NCI-H1105 (cell line): ENCODE measurements around the gene SLC35E1.

Source experiments
- DNase-seq: peaks from one replicate; lab custom pipeline; 2025; lab: John Stamatoyannopoulos, UW

The SLC35E1 gene

DNA sequence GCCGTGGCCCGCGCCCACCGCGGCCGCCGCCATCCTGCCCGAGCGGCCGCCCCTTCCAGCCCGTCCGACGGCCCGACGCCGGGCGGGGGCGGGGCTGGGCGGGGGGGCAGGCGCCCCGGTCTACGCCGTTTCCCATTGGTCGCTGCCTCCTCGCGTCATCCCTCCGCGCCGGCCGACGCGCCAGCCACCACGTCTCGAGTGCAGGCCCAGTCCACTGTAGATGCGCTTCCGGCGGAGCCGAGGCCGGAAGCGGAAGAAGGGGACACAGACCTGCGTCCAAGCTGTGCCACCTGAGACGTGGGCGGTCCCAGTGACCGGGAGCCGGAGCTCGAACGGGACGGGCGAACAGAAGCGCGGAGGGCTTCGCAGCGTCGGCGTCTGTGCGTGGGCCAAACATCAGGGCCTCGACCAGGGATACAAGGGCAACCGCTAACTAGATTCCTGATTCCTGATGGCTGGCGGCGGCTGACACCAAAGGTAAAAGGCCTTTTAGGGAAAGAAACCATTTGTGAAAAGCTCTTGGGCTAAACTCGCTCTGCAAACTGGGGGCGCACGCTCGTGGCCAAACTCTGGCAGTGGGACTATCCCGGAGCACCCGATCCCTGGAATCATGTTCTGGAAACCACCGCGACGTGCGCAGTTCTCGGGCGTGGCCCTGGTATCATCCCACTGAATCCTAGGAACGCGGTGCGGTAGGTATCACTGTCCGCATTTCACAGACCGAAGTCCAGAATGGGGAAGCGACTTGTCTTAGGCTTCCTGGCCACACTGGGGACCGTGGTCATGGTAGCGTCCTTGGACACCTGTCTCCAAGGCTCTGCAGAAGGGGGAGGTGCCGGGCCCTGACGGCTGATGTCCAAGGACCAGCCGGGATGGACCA lies at the start of gene SLC35E1:
Gene SLC35E1, minus strand, starts transcription at position 84 of the 880 bp plus-strand sequence. Its CDS starts 51 bp downstream, at position 33.
- peak; percentile 97 for DNase-seq

DNA sequence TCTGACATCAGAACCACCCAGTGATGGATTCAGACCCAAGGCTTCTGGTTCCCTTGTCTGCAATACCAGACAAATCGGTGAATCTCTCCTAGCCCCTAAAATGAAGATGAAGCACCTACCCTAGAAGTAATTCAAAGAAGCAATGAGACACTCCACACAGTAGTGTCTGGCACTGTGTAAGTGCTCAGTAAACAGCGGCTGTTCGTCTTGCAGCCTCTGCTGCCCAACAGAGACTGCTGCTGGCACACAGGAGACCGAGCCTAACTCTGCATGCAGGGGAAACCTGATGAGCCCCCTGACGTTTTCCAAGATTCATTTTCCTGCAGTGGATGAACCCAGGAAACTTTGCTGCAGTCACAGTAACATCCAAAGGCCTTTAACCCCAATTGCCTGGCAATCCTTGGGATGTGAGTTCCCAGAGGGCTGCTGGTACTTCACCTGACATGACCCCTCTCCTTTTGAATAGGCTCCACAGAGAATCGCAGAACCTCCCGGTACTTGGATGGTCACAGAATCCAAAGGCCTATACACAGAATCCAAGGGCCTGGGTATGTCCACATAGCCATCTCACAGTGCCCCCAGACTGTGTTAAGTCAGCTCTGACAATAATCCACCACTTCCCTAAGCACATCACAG lies 49.1 kb upstream of the SLC35E1 start:
- DNase-seq: no peak

DNA sequence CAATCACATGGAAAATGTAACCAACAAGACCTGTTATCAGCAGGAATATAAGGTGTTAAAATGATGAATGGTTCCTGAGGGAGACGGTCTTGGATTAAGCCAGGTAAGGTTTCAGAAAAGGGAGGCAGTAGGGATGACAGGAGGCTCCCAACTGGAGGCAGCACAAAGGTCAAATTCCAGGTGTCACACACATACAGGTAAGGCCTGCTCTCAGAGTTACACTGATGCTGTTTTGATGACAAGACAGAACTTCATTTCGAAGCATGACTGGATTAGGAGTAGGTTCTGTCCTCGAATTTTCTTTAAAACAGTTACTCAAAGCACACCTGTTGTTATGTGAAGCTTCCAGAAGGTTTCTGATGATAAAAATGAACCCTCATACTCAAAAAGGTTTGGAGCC lies 48.4 kb upstream of the SLC35E1 start:
- no peak for DNase-seq

DNA sequence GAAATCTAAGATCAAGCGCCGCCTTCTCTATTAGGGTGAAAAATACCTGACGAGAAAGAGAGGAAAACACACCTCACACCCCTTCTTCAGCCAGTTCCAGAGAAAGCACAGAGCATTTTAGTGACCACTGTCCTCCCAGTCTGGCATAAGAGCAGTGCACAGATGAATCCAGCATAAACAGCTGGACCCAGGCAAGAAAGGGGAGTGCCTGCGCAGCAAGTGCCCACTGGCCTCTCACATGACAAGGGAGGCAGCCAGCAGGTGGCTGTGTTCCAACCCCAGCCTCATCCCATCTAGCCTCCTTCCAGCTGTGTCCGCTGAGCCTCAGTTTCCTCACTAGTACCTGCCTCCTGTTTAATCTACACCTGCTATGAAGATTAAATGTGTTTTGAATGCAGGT lies 47.8 kb upstream of the SLC35E1 start:
- no peak for DNase-seq

DNA sequence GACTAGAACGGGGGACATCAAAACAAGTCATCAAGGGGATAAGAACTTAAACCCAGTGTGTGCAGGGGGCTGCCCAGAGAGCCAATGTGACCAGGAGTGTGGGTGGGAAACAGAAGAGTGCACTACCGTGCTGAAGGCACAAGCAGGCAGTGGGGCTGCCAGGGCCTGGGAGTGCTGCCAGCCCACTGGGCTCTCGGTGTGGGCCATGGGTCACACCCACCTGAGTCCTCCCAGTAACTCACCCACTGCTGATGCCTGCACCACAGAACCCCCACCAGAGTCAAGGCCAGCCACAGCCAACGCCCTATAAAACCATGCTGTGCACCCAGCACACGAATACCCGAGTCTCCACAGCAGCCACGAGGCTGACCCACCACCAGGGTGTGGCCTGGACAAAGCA lies 47.2 kb upstream of the SLC35E1 start:
- DNase-seq: no peak

DNA sequence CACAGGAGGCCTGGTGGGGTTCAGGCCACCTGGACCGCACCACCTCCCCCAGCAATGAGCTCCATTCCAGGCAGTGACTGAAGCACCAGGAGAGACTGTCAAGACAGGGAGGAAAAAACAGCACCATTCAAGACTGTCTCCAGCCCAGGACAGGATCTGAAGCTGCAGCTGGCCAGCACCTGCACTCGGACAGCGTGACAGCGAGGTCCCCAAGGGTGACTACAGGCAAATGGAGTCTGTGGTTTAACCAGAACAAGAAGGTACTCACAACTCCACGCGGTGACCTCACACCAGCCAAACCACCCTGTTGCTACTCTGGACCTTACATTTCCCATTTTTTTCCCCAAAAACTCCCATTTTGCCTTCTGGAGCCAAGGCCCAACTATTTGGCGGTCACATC lies 46.0 kb upstream of the SLC35E1 start:
- no peak for DNase-seq

DNA sequence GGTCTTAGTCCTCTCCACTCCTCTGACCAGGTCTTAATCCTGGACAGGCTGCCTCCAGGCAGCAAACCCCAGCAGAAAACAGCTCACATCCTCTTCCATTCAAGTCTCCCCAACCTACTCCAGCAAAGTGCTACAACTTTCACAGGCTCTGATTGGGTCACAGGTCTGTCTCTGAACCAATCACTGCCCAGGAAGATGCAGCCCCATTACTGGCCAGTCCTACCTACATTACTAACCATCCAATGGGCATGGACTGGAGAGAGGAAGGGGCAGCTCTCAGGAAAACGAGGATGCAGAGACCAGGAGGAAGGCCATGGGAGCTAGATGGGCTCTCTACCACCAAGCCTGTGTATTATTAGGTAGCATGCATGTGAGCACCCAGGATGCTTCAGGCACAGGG lies 43.6 kb upstream of the SLC35E1 start:
- no peak for DNase-seq

DNA sequence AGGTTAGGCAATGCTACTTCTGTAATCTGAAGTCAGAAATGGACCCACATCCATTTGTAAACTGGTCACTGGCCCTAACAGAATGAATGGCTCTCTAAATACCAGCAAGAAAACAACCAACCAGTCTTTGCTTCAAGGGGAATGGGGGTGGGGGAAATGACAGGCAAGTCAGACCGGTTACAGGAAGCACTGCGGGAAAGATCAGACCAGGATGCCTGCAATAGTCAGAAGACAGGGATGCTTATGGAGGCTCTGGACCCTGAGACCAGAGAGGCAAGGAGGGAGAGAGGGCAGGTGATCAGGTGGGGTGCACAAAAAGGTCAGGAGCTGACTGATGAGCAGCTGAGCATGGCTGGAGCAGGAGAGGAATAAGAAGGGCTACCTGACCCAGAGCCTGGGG lies 42.7 kb upstream of the SLC35E1 start:
- no peak for DNase-seq

DNA sequence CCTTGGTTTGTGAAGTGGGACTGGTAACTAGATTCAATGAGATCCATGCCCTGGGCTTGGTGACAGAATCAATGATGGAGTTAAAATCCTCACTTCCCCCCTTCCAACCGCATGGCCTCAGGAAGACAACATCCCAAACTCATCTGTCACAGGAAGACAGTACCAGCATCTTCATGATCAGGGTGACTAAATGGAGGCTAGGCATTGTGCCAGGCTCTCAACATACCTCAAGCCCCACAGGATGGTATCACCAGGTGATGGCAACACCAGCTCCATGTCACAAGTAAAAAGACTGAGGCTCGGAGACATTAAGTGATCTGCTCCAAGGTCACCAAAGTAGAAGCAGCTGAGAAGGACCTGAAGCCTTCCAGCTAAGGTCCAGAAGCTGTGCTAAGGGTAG lies 41.6 kb upstream of the SLC35E1 start:
- DNase-seq: no peak

DNA sequence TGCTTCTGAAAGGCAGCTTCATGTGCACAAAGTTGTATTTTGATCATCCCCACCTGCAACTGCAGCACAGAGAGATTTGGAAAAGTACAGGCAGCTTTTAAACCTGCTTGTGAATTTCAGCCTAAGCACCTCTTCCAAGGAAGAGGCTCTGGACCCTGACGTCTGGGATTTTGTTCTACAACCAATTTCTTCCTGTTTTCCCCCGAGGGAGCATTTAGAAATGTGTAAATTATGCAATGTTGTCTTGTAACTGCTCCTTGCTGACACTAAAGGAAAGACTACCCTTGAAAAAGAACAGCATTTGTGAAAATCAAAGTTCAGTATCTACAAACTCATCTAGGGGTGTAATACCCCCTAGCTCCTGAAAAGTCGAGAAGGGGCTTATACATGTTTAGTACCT lies 40.4 kb upstream of the SLC35E1 start:
- no peak for DNase-seq

DNA sequence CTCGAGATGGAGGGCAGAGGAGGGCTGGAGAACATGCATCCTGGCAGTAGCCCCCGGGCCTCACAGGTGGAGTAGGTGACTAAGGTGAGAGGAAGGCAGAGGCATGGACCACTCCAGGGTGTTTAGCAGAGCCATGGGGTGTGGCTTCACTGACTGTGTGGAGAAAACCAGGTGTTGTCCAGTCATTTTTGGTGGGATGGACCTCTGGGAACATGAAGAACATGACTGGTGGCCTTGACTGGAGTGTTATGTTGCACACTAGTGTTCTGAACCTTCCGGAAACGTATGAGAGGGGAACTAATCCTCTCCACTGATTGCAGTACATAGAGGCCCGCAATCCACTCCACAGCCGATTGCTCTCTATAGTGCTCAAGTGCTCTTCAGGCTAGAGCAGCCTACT lies 38.9 kb upstream of the SLC35E1 start:
- DNase-seq: no peak

DNA sequence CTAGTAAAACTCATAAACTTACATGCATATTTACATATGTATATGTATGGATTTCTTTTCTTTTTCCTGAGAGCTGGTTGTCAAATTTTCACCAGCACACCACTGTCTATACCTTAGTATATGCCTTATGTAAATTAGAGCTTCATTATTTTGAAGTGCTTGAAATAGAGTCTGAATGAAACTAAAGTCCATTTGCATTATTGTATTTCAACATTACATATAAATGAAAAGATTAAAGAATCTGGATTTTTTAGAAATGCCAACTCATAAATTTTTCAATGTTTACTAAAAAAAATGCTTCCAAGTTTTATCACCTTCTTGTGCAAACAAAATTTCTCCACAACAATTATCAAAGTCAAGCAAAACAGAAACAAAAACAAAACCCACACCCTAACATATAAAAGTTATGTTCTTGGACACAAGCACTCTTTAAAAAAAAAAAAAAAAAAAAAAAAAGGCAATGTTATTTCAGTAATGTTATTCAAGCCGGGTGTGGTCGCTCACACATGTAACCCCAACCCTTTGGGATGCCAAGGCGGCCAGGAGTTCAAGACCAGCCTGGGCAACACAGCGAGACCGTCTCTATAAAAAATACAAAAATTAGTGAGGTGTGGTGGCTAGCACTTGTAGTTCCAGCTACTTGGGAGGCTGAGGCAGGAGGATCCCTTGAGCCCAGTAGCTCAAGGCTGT lies 37.4 kb upstream of the SLC35E1 start:
- no peak for DNase-seq

DNA sequence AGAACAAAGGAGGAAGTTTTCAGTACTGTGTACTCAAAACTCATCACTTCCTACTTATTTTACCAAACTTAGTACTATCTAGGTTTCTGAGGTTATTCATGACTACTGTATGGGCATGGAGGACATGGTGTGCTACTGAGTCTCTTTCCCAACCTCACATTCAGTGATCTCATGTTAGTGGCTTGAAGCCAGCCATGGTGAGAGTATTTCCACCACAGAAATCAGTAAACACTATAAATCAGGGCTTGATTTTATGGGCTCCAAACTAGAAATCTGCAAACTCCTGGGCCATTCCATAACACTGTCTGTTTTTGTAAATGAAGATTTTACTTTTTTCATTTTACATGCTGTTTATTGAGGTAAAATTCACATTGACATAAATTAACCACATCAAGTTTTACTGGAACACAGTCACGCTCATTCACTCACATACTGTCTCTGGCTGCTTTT lies 36.1 kb upstream of the SLC35E1 start:
- no peak for DNase-seq

DNA sequence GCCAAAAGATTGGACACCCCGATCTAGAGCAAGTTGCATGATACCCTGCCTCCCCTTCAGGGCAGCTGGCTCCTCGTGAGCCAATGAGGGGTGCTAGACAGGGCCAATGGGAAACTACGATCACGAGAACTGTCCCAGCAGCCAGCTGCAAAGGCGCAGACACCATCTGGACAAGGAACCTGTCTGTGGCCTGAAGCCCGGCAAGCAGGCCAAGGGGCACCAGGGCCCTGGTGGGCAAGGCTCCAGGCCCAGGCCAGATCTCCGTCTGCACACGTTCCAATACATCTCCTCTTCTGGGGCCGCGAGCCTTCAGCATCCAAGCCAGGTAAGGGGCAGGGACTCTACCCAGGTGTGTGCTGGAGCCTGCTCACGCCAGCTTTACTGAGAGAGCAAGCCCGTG lies 35.6 kb upstream of the SLC35E1 start:
- no peak for DNase-seq

DNA sequence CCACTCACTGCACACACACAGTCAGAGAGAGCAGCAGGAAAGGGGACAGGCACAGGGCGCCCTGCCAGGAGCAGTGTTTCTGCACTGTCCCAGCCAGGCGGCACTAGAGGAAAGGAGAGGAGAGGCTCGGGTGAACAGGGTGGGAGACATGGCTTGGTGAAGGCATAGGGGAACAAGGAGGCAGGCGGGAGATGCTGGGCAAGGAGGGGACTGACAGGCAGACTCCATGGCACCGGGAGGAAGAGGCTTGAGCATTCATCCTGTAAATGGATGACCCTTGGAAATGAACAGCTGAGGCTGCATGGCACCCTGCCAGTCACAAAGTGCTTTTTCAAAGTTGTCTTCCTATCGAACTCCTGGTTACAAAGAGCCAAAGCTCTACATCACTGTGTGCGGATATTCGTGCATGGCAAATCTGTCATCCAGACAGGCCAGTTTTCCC lies 33.4 kb upstream of the SLC35E1 start:
- peak; percentile 56 for DNase-seq

DNA sequence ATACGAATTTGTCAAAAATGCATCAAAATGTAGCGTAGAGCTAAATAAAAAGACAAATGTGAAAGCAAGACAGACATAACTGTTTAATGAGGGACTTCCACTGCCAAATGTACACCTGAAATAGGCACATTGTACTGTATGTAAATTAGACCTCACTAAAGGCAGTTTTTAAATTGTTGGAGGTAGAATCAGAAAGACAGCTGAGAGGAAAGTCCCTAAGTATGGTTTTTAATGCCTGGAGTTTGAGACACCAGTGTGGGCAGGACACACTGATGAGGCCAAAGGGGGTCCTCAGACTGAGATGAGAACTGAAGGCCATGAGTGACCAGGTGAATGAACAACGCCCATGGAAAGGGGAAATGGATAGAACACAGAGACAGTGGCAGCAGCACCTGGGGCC lies 32.9 kb upstream of the SLC35E1 start:
- DNase-seq: no peak

DNA sequence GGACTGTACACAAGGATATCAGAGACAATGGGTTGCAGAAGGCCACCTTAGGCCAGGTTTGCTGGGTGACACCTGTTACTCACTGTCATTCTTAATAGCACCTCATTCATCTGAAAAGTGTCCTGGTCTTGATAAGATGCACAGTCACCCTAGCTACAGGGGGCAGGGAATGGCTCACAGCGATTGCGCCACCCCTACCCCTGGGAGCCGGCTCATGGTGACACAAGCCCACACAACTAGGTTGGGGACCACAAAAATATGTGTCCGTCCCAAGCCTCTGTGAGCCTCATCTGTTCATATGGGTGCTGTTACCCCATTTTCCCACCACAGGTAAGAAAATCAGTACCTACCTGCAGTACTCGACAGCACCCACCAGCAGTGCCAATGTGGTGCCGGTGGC lies 32.4 kb upstream of the SLC35E1 start:
- DNase-seq: no peak

DNA sequence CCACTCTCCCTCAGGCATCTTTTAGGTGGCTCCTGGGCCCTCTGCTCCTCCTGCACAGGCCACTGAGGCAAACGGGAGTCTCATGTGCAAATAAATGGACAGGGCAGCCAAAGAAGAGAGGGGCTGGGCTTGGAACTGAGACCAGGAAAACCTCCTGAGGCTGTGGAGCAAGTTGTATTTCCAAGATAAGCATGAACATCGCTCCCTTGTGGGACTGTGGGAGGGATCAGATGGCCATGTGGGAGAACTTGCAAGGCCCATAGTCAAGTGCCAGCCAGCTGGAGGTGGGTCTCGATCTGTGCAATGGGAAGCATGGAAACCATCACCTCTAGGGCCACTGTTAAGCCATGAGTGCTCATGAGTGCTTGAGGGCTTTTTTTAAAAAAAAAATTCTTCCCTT lies 30.9 kb upstream of the SLC35E1 start:
- DNase-seq: no peak

DNA sequence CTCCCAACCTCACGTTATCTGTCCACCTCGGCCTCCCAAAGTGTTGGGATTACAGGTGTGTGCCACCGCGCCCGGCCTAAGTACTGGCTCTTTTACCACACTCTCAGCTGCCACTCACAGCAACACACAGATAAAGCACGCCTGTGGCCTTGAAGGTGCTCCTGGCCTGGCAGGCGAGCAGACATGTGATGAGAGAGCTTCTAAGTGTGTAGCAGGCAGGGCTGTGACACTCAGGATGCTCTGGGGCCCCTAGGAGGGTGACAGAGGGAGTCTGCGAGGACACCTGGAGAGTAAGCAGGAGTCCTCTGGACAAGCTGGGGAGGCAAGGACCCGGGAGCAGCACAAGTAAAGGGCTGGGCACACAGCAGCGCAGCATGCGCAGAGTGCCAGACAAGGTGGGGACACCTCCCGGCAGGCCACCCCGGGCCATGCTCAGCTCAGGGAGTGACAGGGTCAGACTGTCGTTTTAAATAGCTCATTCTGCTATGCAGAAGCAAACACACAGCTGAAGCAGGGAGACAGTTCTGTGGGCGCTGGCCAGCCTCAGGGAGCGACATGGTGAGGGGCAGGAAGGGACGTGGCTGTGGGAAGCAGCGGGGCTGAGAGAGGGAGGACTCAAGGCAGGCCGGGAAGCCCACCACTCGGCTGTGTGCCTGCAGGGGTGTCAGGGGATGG lies 29.3 kb upstream of the SLC35E1 start:
- DNase-seq: no peak

DNA sequence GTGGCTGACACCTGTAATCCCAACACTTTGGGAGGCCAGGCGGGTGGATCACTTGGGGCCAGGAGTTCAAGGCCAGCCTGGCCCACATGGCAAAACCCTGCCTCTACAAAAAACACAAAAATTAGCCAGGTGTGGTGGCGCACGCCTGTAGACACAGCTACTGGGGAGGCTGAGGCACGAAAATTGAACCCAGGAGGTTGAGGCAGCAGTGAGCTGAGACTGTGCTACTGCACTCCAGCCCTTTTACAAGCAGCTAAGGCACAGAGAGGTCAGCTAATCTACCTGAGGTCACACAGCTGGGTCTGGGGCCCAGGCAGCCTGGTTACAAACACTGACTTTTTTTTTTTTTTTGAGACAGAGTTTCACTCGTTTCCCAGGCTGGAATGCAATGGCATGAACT lies 28.6 kb upstream of the SLC35E1 start:
- DNase-seq: no peak

DNA sequence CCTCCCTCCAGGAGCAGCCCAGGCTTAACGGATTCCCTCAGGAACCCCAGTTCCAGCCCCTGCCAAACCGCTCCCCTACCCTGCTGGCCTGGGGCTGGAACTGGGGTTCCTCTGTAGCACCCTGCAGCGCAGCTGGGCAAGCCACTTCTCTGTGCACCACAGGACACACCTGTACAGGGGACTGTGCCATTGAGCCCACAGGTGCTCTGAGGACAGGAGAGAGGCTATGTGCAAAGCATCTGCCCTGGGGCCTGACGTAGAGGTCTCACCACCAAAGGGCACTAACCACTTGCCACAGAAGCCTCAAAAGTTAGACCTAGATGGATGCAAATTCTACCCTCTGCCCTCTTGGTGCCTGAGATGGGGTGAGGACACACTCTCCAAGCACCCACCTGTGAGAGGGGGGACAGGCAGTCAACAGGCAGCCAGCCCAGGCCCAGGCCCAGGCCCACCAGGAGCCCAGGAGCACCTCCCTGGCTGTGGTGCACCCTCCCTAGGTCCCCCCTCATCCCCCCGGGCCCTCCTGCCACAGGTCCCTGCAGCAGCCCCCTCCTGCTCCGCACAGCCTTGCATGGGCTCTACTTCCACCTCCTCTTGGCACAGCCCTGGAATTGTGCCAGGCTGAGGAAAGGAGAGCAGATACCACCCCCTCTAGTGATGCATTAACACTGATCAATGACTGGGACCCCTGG lies 27.6 kb upstream of the SLC35E1 start:
- DNase-seq: no peak

DNA sequence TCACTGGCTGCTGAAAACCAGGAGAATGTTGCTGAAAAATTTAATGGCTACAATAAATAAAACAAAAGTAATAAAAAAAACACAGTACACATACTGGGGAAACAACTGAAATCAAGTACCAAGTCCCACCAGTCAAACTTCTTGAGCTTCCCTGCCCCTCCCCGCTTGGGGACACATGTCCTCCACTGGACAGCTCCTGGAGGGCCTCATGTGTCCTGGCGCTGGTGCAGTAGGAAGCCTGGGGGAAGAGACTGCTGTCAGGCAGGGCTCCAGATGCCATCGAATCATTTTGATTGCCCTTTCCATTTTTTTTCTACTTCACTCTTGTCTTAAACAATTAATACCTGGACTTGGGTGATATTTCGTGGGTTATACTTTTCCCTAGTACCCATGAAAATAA lies 26.6 kb upstream of the SLC35E1 start:
- DNase-seq: no peak
